NCI-H524 treated with DMSO at 0.1 percent for 48 hours (cell line): ENCODE data around the gene LYZL1.
"Not testable (repeated sequence)": the region's sequence is repeated elsewhere in the genome, so short reads cannot be mapped to it uniquely, and the experiment has no call there.

ENCODE experiments used
- DNase-seq: peaks from one replicate; lab custom pipeline; 2025; lab: John Stamatoyannopoulos, UW

The LYZL1 gene

GRCh38 chr10:29288906-29289305 lies at the start of gene LYZL1:
LYZL1 (plus strand) TSS chr10:29289070; CDS start chr10:29291868, 2,798 bp downstream.
- DNase-seq: not testable (repeated sequence)

- DNase-seq: no peak
Observed at GRCh38 chr10:29239569-29240472, 49.0 kb upstream of the LYZL1 start.

GRCh38 chr10:29240986-29241660 lies 47.7 kb upstream of the LYZL1 start:
- DNase-seq: no peak

GRCh38 chr10:29241925-29242324 lies 46.9 kb upstream of the LYZL1 start:
- DNase-seq: no peak

GRCh38 chr10:29243066-29243465 lies 45.8 kb upstream of the LYZL1 start:
- DNase-seq: no peak

- DNase-seq: no peak
Observed at GRCh38 chr10:29243750-29244149, 45.1 kb upstream of the LYZL1 start.

- DNase-seq: no peak
Observed at GRCh38 chr10:29244978-29245377, 43.9 kb upstream of the LYZL1 start.

- DNase-seq: no peak
Observed at GRCh38 chr10:29245476-29245875, 43.4 kb upstream of the LYZL1 start.

GRCh38 chr10:29246449-29246848 lies 42.4 kb upstream of the LYZL1 start:
- no peak for DNase-seq

- no peak for DNase-seq
Observed at GRCh38 chr10:29248158-29248557, 40.7 kb upstream of the LYZL1 start.

GRCh38 chr10:29249018-29249417 lies 39.9 kb upstream of the LYZL1 start:
- DNase-seq: no peak

- DNase-seq: no peak
Observed at GRCh38 chr10:29250066-29250465, 38.8 kb upstream of the LYZL1 start.

- no peak for DNase-seq
Observed at GRCh38 chr10:29252811-29253689, 35.8 kb upstream of the LYZL1 start.

GRCh38 chr10:29253690-29254029 lies 35.2 kb upstream of the LYZL1 start:
- DNase-seq: no peak

- no peak for DNase-seq
Observed at GRCh38 chr10:29254123-29255046, 34.5 kb upstream of the LYZL1 start.

GRCh38 chr10:29255104-29255503 lies 33.8 kb upstream of the LYZL1 start:
- DNase-seq: no peak

- DNase-seq: no peak
Observed at GRCh38 chr10:29256019-29256418, 32.9 kb upstream of the LYZL1 start.

- no peak for DNase-seq
Observed at GRCh38 chr10:29256586-29256985, 32.3 kb upstream of the LYZL1 start.

GRCh38 chr10:29257106-29257783 lies 31.6 kb upstream of the LYZL1 start:
- DNase-seq: no peak

GRCh38 chr10:29257784-29258135 lies 31.1 kb upstream of the LYZL1 start:
- DNase-seq: no peak

- DNase-seq: no peak
Observed at GRCh38 chr10:29259498-29259897, 29.4 kb upstream of the LYZL1 start.
